ENCODE data around the gene NABP1. TPM values are rescaled to one million over a fixed set of nuclear protein-coding genes. Genes with fewer than 3 reads are reported as not detected.
"Not testable (repeated sequence)": the region's sequence is repeated elsewhere in the genome, so short reads cannot be mapped to it uniquely, and the experiment has no call there.

The NABP1 gene
- total and polyA plus RNA-seq, 2 experiments from 2014 or later: 121 to 148 TPM

GRCh38 chr2:191641609-191642008, 36.3 kb upstream of the NABP1 start:
- no peak overlapping the region for H3K9ac ChIP-seq
- no peaks in the 10 kb centered on the region for H3K27me3 ChIP-seq (replicated peaks; ENCODE audit: insufficient read depth)
- H3K27ac ChIP-seq: no peak overlapping the region
- 85 to 97% methylated on average over 1 of the region's 1 CpG for WGBS, 2 experiments (ENCODE audit: low coverage in 1 of 2, low lambda C conversion rate in 2 of 2, missing lambda C conversion rate in 2 of 2)
- H3K4me1 ChIP-seq (ENCODE audit: insufficient read depth): peaks cover 23% of the 10 kb centered on the region
- TF ChIP-seq EZH2phosphoT487 (IDR thresholded peaks at IDR 0.05; ENCODE audit: insufficient read depth, low read depth) (no peak), EZH2 (IDR thresholded peaks at IDR 0.05; ENCODE audit: insufficient read depth, poor library complexity, severe bottlenecking) (no peak)
- in situ Hi-C loops (cut with MboI): no loop called here
- no peaks in the 10 kb centered on the region for H3K9me3 ChIP-seq (ENCODE audit: low read depth)
- H3K4me2 ChIP-seq (ENCODE audit: unreplicated experiment): no peak overlapping the region
- H3K36me3 ChIP-seq (ENCODE audit: low read depth): no peaks in the 10 kb centered on the region
- H3K9me2 ChIP-seq (ENCODE audit: insufficient read depth): 0 out of 2 replicates have a peak, but pooled peaks cover under 1% of the 10 kb centered on the region
- no peaks in the 10 kb centered on the region for H4K20me1 ChIP-seq (ENCODE audit: insufficient read depth)
- H3F3A ChIP-seq (ENCODE audit: insufficient read depth): peaks cover 26% of the 10 kb centered on the region
- no peak overlapping the region for H2AFZ ChIP-seq
- no peak overlapping the region for H3K4me3 ChIP-seq
- no peak for DNase-seq
- H3K79me2 ChIP-seq (ENCODE audit: insufficient read depth): no peaks in the 10 kb centered on the region

GRCh38 chr2:191642541-191642940, 35.4 kb upstream of the NABP1 start:
- Histone ChIP-seq H3K79me2 (ENCODE audit: insufficient read depth) (no peaks in the 10 kb centered on the region), H4K20me1 (ENCODE audit: insufficient read depth) (no peaks in the 10 kb centered on the region), H3K27ac (no peak overlapping the region), H2AFZ (no peak overlapping the region), H3K4me2 (ENCODE audit: unreplicated experiment) (no peak overlapping the region), H3K4me1 (ENCODE audit: insufficient read depth) (peaks cover 13% of the 10 kb centered on the region), H3K4me3 (no peak overlapping the region), H3K9ac (no peak overlapping the region), H3K27me3 (replicated peaks; ENCODE audit: insufficient read depth) (no peaks in the 10 kb centered on the region), H3K9me2 (ENCODE audit: insufficient read depth) (0 out of 2 replicates have a peak, but pooled peaks cover 4% of the 10 kb centered on the region), H3F3A (ENCODE audit: insufficient read depth) (peaks cover 26% of the 10 kb centered on the region), H3K36me3 (ENCODE audit: low read depth) (no peaks in the 10 kb centered on the region), H3K9me3 (ENCODE audit: low read depth) (no peaks in the 10 kb centered on the region)
- 54 to 56% methylated on average over 2 of the region's 2 CpGs for WGBS, 2 experiments (ENCODE audit: low coverage in 1 of 2, low lambda C conversion rate in 2 of 2, missing lambda C conversion rate in 2 of 2)
- in situ Hi-C loops (cut with MboI): no loop called here
- TF ChIP-seq EZH2 (IDR thresholded peaks at IDR 0.05; ENCODE audit: insufficient read depth, poor library complexity, severe bottlenecking) (no peak), EZH2phosphoT487 (IDR thresholded peaks at IDR 0.05; ENCODE audit: insufficient read depth, low read depth) (no peak)
- DNase-seq: no peak

GRCh38 chr2:191643429-191643828, 34.5 kb upstream of the NABP1 start:
- 87% methylated on average over 5 of the region's 5 CpGs for WGBS, 2 experiments (ENCODE audit: low coverage in 1 of 2, low lambda C conversion rate in 2 of 2, missing lambda C conversion rate in 2 of 2)
- in situ Hi-C loops (cut with MboI): no loop called here
- no peaks in the 10 kb centered on the region for H3K9me3 ChIP-seq (ENCODE audit: low read depth)

GRCh38 chr2:191644613-191645012, 33.3 kb upstream of the NABP1 start:
- H3K4me1 ChIP-seq (ENCODE audit: insufficient read depth); H3K9me3 ChIP-seq (ENCODE audit: low read depth); DNase-seq; H3K9me2 ChIP-seq (ENCODE audit: insufficient read depth); H3K27me3 ChIP-seq (replicated peaks; ENCODE audit: insufficient read depth); H3K36me3 ChIP-seq (ENCODE audit: low read depth); H3K9ac ChIP-seq; H3K27ac ChIP-seq; H3K79me2 ChIP-seq (ENCODE audit: insufficient read depth); H3K4me3 ChIP-seq; in situ Hi-C loops (cut with MboI); H3K4me2 ChIP-seq (ENCODE audit: unreplicated experiment); H4K20me1 ChIP-seq (ENCODE audit: insufficient read depth); H2AFZ ChIP-seq: not testable (repeated sequence)
- WGBS, 2 experiments (ENCODE audit: low coverage in 1 of 2, low lambda C conversion rate in 2 of 2, missing lambda C conversion rate in 2 of 2): 68 to 72% methylated on average over 4 of the region's 4 CpGs
- H3F3A ChIP-seq (ENCODE audit: insufficient read depth): peaks cover 17% of the 10 kb centered on the region

More at GRCh38 chr2:191643429-191643828, 34.5 kb upstream of the NABP1 start:
- H3F3A ChIP-seq (ENCODE audit: insufficient read depth): peaks cover 20% of the 10 kb centered on the region
- no peaks in the 10 kb centered on the region for H3K36me3 ChIP-seq (ENCODE audit: low read depth)
- no peak overlapping the region for H3K4me3 ChIP-seq
- H3K4me2 ChIP-seq (ENCODE audit: unreplicated experiment): no peak overlapping the region
- H2AFZ ChIP-seq: no peak overlapping the region
- TF ChIP-seq EZH2phosphoT487 (IDR thresholded peaks at IDR 0.05; ENCODE audit: insufficient read depth, low read depth) (no peak), EZH2 (IDR thresholded peaks at IDR 0.05; ENCODE audit: insufficient read depth, poor library complexity, severe bottlenecking) (no peak)
- no peaks in the 10 kb centered on the region for H3K79me2 ChIP-seq (ENCODE audit: insufficient read depth)
- H3K9me2 ChIP-seq (ENCODE audit: insufficient read depth): 0 out of 2 replicates have a peak, but pooled peaks cover 4% of the 10 kb centered on the region
- no peaks in the 10 kb centered on the region for H4K20me1 ChIP-seq (ENCODE audit: insufficient read depth)
- no peak for DNase-seq
- peaks cover 4% of the 10 kb centered on the region for H3K4me1 ChIP-seq (ENCODE audit: insufficient read depth)
- H3K27ac ChIP-seq: no peak overlapping the region
- no peaks in the 10 kb centered on the region for H3K27me3 ChIP-seq (replicated peaks; ENCODE audit: insufficient read depth)
- no peak overlapping the region for H3K9ac ChIP-seq

GRCh38 chr2:191645032-191645431, 32.9 kb upstream of the NABP1 start:
- in situ Hi-C loops (cut with MboI): no loop called here
- Histone ChIP-seq H3K4me2 (ENCODE audit: unreplicated experiment) (no peak overlapping the region), H3K4me3 (no peak overlapping the region), H3K9ac (no peak overlapping the region), H3F3A (ENCODE audit: insufficient read depth) (peaks cover 17% of the 10 kb centered on the region), H3K9me2 (ENCODE audit: insufficient read depth) (0 out of 2 replicates have a peak, but pooled peaks cover 4% of the 10 kb centered on the region), H3K36me3 (ENCODE audit: low read depth) (no peaks in the 10 kb centered on the region), H3K4me1 (ENCODE audit: insufficient read depth) (no peaks in the 10 kb centered on the region), H3K27me3 (replicated peaks; ENCODE audit: insufficient read depth) (no peaks in the 10 kb centered on the region), H2AFZ (no peak overlapping the region), H3K27ac (no peak overlapping the region), H4K20me1 (ENCODE audit: insufficient read depth) (no peaks in the 10 kb centered on the region), H3K9me3 (ENCODE audit: low read depth) (no peaks in the 10 kb centered on the region), H3K79me2 (ENCODE audit: insufficient read depth) (no peaks in the 10 kb centered on the region)
- WGBS, 2 experiments (ENCODE audit: low coverage in 1 of 2, low lambda C conversion rate in 2 of 2, missing lambda C conversion rate in 2 of 2): 94 to 100% methylated on average over 1 of the region's 1 CpG
- DNase-seq: no peak
- TF ChIP-seq EZH2phosphoT487 (IDR thresholded peaks at IDR 0.05; ENCODE audit: insufficient read depth, low read depth) (no peak), EZH2 (IDR thresholded peaks at IDR 0.05; ENCODE audit: insufficient read depth, poor library complexity, severe bottlenecking) (no peak)
